SK-N-SH treated with all-trans-retinoic acid at 6 μM for 48 hours (cell line): ENCODE data around the gene CRYBA4.

Experiments used
- ARNTL ChIP-seq: fragments of 450-650 bp; formaldehyde crosslinking; IDR thresholded peaks from 2 replicates; pipeline ENCODE4 v1.5.0; 2020; ENCODE audit warnings: low read depth, mild to moderate bottlenecking, moderate library complexity, borderline replicate concordance
- BACH2 ChIP-seq: fragments of 250-450 bp; sonication (Bioruptor Pico); IDR thresholded peaks from 2 replicates; pipeline ENCODE4 v1.9.0; 2021; ENCODE audit warnings: mild to moderate bottlenecking, borderline replicate concordance
- GLIS3 ChIP-seq: fragments of 250-450 bp; sonication (Bioruptor Pico); IDR thresholded peaks from 2 replicates; pipeline ENCODE4 v1.5.0; 2020; ENCODE audit warnings: mild to moderate bottlenecking, moderate library complexity
- ISL1 ChIP-seq: fragments of 250-450 bp; sonication (Bioruptor Pico); IDR thresholded peaks from 2 replicates; pipeline ENCODE4 v2.1.2; 2022; ENCODE audit warnings: mild to moderate bottlenecking, moderate library complexity
- OSR1 ChIP-seq: fragments of 250-450 bp; sonication (Bioruptor Pico); IDR thresholded peaks from 2 replicates; pipeline ENCODE4 v1.8.0; 2022; ENCODE audit warnings: moderate library complexity, mild to moderate bottlenecking, inconsistent platforms
- PPARA ChIP-seq: fragments of 250-450 bp; sonication (Bioruptor Pico); IDR thresholded peaks from 2 replicates; pipeline ENCODE4 v1.5.0; 2020; ENCODE audit warnings: mild to moderate bottlenecking, borderline replicate concordance
- TCF4 ChIP-seq: fragments of 250-450 bp; sonication (Bioruptor Pico); IDR thresholded peaks from 2 replicates; pipeline ENCODE4 v1.8.0; 2021; ENCODE audit warnings: mild to moderate bottlenecking, moderate library complexity, borderline replicate concordance
- TOX ChIP-seq: fragments of 250-450 bp; sonication (Bioruptor Pico); IDR thresholded peaks from 2 replicates; pipeline ENCODE4 v1.8.0; 2021; ENCODE audit warnings: mild to moderate bottlenecking, moderate library complexity, borderline replicate concordance
- ZFP3 ChIP-seq: fragments of 250-450 bp; sonication (Bioruptor Pico); IDR thresholded peaks from 2 replicates; pipeline ENCODE4 v1.5.0; 2020; ENCODE audit warnings: mild to moderate bottlenecking, moderate library complexity
- ZFP30 ChIP-seq: fragments of 450-650 bp; formaldehyde crosslinking; IDR thresholded peaks from 2 replicates; pipeline ENCODE4 v1.5.0; 2022; ENCODE audit warnings: mild to moderate bottlenecking, moderate library complexity
- TF ChIP-seq, protein P1 (sequence below): fragments of 250-450 bp; sonication (Bioruptor Pico); IDR thresholded peaks from 2 replicates; pipeline ENCODE4 v1.8.0; 2020; ENCODE audit warnings: mild to moderate bottlenecking, moderate library complexity, borderline replicate concordance
- TF ChIP-seq, protein P2 (sequence below): fragments of 250-450 bp; sonication (Bioruptor Pico); IDR thresholded peaks from 2 replicates; pipeline ENCODE4 v1.5.1; 2020; ENCODE audit warnings: low read depth, mild to moderate bottlenecking, moderate library complexity
- TF ChIP-seq, protein P3 (sequence below): fragments of 250-450 bp; sonication (Bioruptor Pico); IDR thresholded peaks from 2 replicates; pipeline ENCODE4 v1.8.0; 2021; ENCODE audit warnings: low read depth, mild to moderate bottlenecking, moderate library complexity, borderline replicate concordance

DNA sequence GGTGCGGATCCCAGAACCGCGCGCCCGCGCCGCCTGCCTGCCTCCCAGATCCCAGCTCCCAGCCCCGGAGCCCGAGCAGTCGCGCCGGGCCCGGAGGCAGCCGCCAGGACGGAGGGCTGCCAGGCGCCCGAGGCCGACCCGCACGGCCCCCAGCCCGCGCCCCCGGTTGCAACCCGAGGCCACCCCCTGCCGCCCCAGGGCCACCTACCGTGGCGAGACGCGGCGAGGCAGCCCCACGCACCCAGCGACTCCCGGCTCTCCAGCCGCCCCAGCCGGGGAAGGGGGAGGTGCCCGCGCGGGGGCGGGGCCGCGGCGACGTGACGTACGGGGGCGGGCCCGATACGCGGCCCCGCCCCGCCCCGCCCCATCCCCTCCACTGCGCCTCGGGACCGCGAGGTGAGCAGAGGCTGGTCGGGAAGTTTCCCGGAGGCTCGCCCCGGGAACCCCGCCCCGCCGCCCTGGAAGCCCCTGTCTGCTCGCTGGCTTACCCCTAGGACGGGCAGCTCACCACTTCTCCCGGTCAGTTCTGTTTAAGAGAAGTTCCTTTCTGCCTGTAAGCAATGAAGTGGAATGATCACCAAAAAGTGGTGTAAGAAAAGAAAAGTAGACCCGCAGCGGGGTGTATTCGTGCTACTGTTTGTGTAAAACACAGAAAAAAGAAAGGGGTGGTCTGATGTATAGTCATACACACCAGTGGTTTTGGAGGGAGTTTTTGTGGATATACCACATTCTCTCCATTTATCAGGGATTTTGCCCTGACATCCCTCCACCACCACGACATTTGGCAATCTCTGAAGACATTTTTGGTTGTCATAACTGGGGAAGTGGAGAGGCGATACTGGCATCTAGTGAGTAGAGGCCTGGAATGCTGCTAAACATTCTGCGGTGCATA, 31.7 kb upstream of the CRYBA4 start, which contains the start of gene TPST2:
- TF ChIP-seq BACH2 (CRISPR knock-in tag) (no peak), TCF4 (CRISPR knock-in tag) (no peak), ZFP3 (CRISPR knock-in tag) (no peak), ISL1 (CRISPR knock-in tag) (no peak), ZFP30 (no peak), OSR1 (no peak), TOX (no peak), PPARA (CRISPR knock-in tag) (no peak), ARNTL (no peak), GLIS3 (CRISPR knock-in tag) (no peak)
- TF ChIP-seq, protein P1, sequence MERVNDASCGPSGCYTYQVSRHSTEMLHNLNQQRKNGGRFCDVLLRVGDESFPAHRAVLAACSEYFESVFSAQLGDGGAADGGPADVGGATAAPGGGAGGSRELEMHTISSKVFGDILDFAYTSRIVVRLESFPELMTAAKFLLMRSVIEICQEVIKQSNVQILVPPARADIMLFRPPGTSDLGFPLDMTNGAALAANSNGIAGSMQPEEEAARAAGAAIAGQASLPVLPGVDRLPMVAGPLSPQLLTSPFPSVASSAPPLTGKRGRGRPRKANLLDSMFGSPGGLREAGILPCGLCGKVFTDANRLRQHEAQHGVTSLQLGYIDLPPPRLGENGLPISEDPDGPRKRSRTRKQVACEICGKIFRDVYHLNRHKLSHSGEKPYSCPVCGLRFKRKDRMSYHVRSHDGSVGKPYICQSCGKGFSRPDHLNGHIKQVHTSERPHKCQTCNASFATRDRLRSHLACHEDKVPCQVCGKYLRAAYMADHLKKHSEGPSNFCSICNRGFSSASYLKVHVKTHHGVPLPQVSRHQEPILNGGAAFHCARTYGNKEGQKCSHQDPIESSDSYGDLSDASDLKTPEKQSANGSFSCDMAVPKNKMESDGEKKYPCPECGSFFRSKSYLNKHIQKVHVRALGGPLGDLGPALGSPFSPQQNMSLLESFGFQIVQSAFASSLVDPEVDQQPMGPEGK (CRISPR knock-in tag): no peak
- TF ChIP-seq, protein P2, sequence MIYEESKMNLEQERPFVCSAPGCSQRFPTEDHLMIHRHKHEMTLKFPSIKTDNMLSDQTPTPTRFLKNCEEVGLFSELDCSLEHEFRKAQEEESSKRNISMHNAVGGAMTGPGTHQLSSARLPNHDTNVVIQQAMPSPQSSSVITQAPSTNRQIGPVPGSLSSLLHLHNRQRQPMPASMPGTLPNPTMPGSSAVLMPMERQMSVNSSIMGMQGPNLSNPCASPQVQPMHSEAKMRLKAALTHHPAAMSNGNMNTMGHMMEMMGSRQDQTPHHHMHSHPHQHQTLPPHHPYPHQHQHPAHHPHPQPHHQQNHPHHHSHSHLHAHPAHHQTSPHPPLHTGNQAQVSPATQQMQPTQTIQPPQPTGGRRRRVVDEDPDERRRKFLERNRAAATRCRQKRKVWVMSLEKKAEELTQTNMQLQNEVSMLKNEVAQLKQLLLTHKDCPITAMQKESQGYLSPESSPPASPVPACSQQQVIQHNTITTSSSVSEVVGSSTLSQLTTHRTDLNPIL (CRISPR knock-in tag): no peak
- TF ChIP-seq, protein P3, sequence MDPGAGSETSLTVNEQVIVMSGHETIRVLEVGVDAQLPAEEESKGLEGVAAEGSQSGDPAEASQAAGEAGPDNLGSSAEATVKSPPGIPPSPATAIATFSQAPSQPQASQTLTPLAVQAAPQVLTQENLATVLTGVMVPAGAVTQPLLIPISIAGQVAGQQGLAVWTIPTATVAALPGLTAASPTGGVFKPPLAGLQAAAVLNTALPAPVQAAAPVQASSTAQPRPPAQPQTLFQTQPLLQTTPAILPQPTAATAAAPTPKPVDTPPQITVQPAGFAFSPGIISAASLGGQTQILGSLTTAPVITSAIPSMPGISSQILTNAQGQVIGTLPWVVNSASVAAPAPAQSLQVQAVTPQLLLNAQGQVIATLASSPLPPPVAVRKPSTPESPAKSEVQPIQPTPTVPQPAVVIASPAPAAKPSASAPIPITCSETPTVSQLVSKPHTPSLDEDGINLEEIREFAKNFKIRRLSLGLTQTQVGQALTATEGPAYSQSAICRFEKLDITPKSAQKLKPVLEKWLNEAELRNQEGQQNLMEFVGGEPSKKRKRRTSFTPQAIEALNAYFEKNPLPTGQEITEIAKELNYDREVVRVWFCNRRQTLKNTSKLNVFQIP (CRISPR knock-in tag): no peak
